ENCODE data around the gene PCCB. TPM values are rescaled to one million over a fixed set of nuclear protein-coding genes. Genes with fewer than 3 reads are reported as not detected.
"Not testable (repeated sequence)": the region's sequence is repeated elsewhere in the genome, so short reads cannot be mapped to it uniquely, and the experiment has no call there.

The PCCB gene
- total RNA-seq, 1 donor from 2014 or later = 46.5 TPM

- no peak for DNase-seq (ENCODE audit: low spot score)
Observed at GRCh38 chr3:136327671-136328070, 77.5 kb downstream of the PCCB start.

GRCh38 chr3:136329593-136329992, 79.5 kb downstream of the PCCB start:
- no peak for DNase-seq (ENCODE audit: low spot score)

- no peak for DNase-seq (ENCODE audit: low spot score)
Observed at GRCh38 chr3:136330900-136331299, 80.8 kb downstream of the PCCB start.

GRCh38 chr3:136332302-136332701, 82.2 kb downstream of the PCCB start:
- DNase-seq (ENCODE audit: low spot score) = no peak

GRCh38 chr3:136332776-136333175, 82.6 kb downstream of the PCCB start:
- no peak for DNase-seq (ENCODE audit: low spot score)

- DNase-seq (ENCODE audit: low spot score) = no peak
Observed at GRCh38 chr3:136334209-136334608, 84.1 kb downstream of the PCCB start.

GRCh38 chr3:136334726-136335125, 84.6 kb downstream of the PCCB start:
- DNase-seq (ENCODE audit: low spot score) = not testable (repeated sequence)

- no peak for DNase-seq (ENCODE audit: low spot score)
Observed at GRCh38 chr3:136336329-136337100, 86.4 kb downstream of the PCCB start.

- no peak for DNase-seq (ENCODE audit: low spot score)
Observed at GRCh38 chr3:136343446-136343845, 93.3 kb downstream of the PCCB start.

- peak; percentile 68 for DNase-seq (ENCODE audit: low spot score)
Observed at GRCh38 chr3:136343873-136344555, 93.9 kb downstream of the PCCB start.

GRCh38 chr3:136346486-136346885, 96.3 kb downstream of the PCCB start:
- no peak for DNase-seq (ENCODE audit: low spot score)

GRCh38 chr3:136350132-136350531, 100.0 kb downstream of the PCCB start:
- no peak for DNase-seq (ENCODE audit: low spot score)

GRCh38 chr3:136350557-136350956, 100.4 kb downstream of the PCCB start:
- DNase-seq (ENCODE audit: low spot score) = no peak

GRCh38 chr3:136351351-136351750, 101.2 kb downstream of the PCCB start:
- DNase-seq (ENCODE audit: low spot score) = no peak

- no peak for DNase-seq (ENCODE audit: low spot score)
Observed at GRCh38 chr3:136351905-136352304, 101.8 kb downstream of the PCCB start.

GRCh38 chr3:136353461-136353860, 103.3 kb downstream of the PCCB start:
- DNase-seq (ENCODE audit: low spot score) = no peak

- DNase-seq (ENCODE audit: low spot score) = no peak
Observed at GRCh38 chr3:136366289-136366688, 116.1 kb downstream of the PCCB start.

- DNase-seq (ENCODE audit: low spot score) = not testable (repeated sequence)
Observed at GRCh38 chr3:136375800-136376199, 125.7 kb downstream of the PCCB start.

GRCh38 chr3:136377508-136377907, 127.4 kb downstream of the PCCB start:
- DNase-seq (ENCODE audit: low spot score) = no peak

- DNase-seq (ENCODE audit: low spot score) = no peak
Observed at GRCh38 chr3:136378011-136378410, 127.9 kb downstream of the PCCB start.

All from mucosa of gallbladder (tissue), 1 donor.